Activated naive CD4-positive, alpha-beta T cell treated with anti-CD3 and anti-CD28 coated beads, Interleukin-2, amount 50 U/mL, for 24 hours (primary cell): ENCODE data around the gene ATP7A.
A peak's percentile ranks its signal among the peaks of the same experiment; 100 is the strongest.
"Not testable (repeated sequence)": the region's sequence is repeated elsewhere in the genome, so short reads cannot be mapped to it uniquely, and the experiment has no call there.

Experiments
- H3K27ac Mint-ChIP-seq: one replicate; pipeline ENCODE4 v1.8.0; 2021; ENCODE audit warnings: mild to moderate bottlenecking, mixed read lengths
- H3K27me3 Mint-ChIP-seq: one replicate; pipeline ENCODE4 v1.8.0; 2021; ENCODE audit warnings: mixed read lengths
- H3K36me3 Mint-ChIP-seq: one replicate; pipeline ENCODE4 v1.8.0; 2021; ENCODE audit warnings: mixed read lengths
- H3K4me1 Mint-ChIP-seq: one replicate; pipeline ENCODE4 v1.8.0; 2021; ENCODE audit warnings: mixed read lengths
- H3K4me3 Mint-ChIP-seq: one replicate; pipeline ENCODE4 v1.8.0; 2021; ENCODE audit warnings: mild to moderate bottlenecking, mixed read lengths
- H3K9me3 Mint-ChIP-seq: one replicate; pipeline ENCODE4 v1.8.0; 2021; ENCODE audit warnings: mixed read lengths

The ATP7A gene

GRCh38 chrX:77925764-77926163 lies 15.3 kb downstream of the ATP7A start:
- Mint-ChIP-seq H3K4me3 (no peak overlapping the region), H3K4me1 (peaks cover 21% of the 10 kb centered on the region), H3K36me3 (peaks cover 8% of the 10 kb centered on the region), H3K9me3 (no peaks in the 10 kb centered on the region), H3K27me3 (no peaks in the 10 kb centered on the region), H3K27ac (no peak overlapping the region)

DNA sequence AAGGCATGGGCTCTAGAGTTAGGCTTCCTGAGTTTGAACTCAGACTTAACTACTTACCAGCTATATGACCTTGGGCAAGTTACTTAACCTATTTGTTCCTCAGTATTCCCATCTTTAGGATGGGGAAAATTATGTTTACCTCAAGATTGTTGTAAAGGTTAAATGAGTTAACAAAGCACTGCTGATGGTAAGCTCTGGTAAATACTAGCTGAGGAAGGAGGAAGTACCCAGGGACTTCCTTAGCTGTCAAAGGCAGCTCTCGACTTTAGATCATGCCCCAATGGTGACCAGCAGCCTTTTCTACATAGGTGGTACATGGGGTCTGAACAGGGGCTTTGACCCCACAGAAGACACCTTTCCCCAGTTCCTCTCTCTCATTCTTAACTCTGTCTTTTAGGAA lies 20.1 kb downstream of the ATP7A start:
- peaks cover 3% of the 10 kb centered on the region for H3K36me3 Mint-ChIP-seq
- peaks cover 9% of the 10 kb centered on the region for H3K4me1 Mint-ChIP-seq
- H3K27ac Mint-ChIP-seq = no peak overlapping the region

DNA sequence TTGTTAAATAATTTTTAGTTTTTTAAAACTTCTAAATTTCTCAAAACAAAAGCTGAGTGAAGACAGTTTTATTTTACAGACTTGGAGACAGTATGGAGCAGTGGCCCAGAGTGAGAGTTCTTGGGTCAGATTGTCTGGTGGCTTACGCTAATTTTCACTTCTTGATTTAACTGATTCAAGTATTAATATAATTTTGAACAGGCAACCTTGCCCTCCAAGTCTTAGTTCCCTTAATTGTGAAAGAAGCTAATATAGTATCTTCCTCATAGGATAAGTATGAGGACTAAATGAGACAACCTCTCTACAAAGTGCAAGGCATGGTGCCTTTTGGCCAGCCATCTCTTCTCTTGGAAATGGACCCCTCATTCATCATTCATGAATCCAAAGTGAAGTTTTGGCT lies 25.4 kb downstream of the ATP7A start:
- H3K36me3 Mint-ChIP-seq = no peaks in the 10 kb centered on the region
- no peaks in the 10 kb centered on the region for H3K9me3 Mint-ChIP-seq
- no peak overlapping the region for H3K4me3 Mint-ChIP-seq

More for the DNA sequence above, 20.1 kb downstream of the ATP7A start:
- Mint-ChIP-seq H3K9me3 (no peaks in the 10 kb centered on the region), H3K4me3 (no peak overlapping the region), H3K27me3 (no peaks in the 10 kb centered on the region)

DNA sequence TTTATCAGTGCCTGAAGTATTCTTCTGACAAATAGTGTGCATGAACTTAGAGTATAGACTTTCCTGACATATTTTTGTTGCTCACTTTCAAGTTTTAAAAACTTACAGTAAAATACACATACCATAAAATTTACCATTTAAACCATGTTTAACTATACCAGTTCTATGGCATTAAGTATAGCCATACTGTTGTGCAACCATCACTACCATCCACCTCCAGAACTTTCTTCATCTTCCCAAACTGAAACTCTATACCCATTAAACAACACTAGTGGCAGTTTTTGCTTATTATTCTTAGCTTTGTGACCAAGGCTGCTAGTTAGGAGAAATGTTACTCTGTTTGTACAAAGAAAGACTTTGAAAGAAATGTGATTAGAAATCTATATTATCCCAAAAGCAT lies 25.8 kb downstream of the ATP7A start:
- Mint-ChIP-seq H3K9me3 (no peaks in the 10 kb centered on the region), H3K27me3 (no peaks in the 10 kb centered on the region), H3K27ac (no peak overlapping the region), H3K36me3 (no peaks in the 10 kb centered on the region), H3K4me3 (no peak overlapping the region), H3K4me1 (peaks cover 11% of the 10 kb centered on the region)

More for the DNA sequence above, 25.4 kb downstream of the ATP7A start:
- Mint-ChIP-seq H3K4me1 (peaks cover 11% of the 10 kb centered on the region), H3K27ac (no peak overlapping the region), H3K27me3 (no peaks in the 10 kb centered on the region)

DNA sequence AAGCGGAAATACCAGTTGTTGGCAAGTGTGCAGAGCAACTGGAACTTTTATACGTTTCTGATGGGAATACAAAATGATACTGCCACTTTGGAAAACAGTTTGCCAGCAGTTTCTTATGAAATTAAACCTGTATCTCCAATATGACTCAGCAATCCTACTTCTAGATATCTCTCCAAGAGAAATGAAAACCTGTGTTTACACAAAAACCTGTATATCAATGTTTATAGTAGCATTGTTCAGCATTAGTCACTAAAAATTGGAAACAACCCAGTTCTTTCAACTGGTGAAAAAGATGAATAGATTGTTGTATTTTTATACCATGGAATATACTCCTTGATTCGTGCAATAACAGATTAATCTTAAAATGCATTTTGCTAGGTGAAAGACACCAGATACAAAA lies 26.8 kb downstream of the ATP7A start:
- Mint-ChIP-seq H3K4me3 (no peak overlapping the region), H3K9me3 (no peaks in the 10 kb centered on the region), H3K4me1 (peaks cover 16% of the 10 kb centered on the region), H3K27ac (no peak overlapping the region), H3K36me3 (no peaks in the 10 kb centered on the region), H3K27me3 (no peaks in the 10 kb centered on the region)

DNA sequence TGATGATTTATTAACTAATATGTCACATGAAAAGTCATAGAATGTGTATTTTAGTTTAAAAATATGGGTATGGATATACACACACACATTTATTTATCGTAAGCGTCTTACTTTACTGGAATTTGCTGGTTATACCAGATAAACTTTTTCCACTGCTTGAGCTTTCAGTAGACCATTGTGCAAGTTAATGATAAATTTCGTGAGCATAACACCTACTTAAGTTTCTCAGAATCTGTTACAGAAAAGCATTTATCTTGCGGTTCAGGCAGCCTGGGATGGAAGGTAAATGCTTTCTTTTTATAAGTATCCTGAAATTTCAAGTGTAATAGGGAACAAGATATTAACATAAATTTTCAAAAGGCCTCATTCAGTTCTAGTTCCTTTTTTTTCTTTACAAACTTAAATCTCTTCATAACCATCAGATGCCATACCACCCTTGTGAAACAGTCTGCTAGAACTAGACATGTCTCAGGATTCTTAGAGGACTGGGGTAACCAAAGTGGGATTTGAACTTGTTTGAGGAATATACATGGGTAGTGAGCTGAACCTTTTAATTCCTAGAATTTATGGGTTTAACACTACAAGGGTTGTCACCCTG lies 27.7 kb downstream of the ATP7A start:
- Mint-ChIP-seq H3K27ac (no peak overlapping the region), H3K4me1 (peaks cover 21% of the 10 kb centered on the region), H3K27me3 (no peaks in the 10 kb centered on the region), H3K36me3 (no peaks in the 10 kb centered on the region), H3K9me3 (no peaks in the 10 kb centered on the region), H3K4me3 (no peak overlapping the region)

GRCh38 chrX:77945031-77945430 lies 34.5 kb downstream of the ATP7A start:
- not testable (repeated sequence) for H3K4me3 Mint-ChIP-seq, H3K36me3 Mint-ChIP-seq, H3K9me3 Mint-ChIP-seq, H3K27ac Mint-ChIP-seq, H3K27me3 Mint-ChIP-seq
- H3K4me1 Mint-ChIP-seq = peaks cover 16% of the 10 kb centered on the region

DNA sequence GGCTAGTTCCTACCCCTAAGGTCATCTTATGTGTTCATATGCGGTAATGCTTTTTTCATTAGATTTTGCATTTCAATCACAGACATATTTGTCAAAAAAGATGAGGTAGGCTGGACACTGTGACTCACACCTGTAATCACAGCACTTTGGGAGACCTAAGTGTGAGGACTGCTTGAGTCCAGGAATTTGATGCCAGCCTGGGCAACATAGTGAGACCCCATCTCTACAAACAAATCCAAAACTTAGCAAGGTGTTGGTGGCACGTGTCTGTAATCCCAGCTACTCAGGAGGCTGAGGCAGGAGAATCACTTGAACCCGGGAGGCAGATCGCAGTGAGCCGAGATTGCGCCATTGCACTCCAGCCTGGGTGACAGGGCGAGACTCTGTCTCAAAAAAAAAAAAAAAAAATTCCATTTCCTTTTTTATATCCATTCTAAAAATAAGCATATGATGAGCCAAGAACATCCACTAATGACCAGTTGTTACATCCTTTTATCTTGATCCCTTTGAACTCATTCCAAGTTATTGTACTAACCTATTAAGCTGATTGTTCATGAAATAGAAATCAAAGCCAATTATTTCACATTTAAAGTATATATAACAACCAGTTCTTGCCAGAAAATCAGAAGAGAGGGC lies 35.5 kb downstream of the ATP7A start:
- no peaks in the 10 kb centered on the region for H3K36me3 Mint-ChIP-seq
- H3K27me3 Mint-ChIP-seq = no peaks in the 10 kb centered on the region
- no peak overlapping the region for H3K4me3 Mint-ChIP-seq
- H3K27ac Mint-ChIP-seq = no peak overlapping the region
- H3K4me1 Mint-ChIP-seq = peaks cover 12% of the 10 kb centered on the region
- no peaks in the 10 kb centered on the region for H3K9me3 Mint-ChIP-seq

DNA sequence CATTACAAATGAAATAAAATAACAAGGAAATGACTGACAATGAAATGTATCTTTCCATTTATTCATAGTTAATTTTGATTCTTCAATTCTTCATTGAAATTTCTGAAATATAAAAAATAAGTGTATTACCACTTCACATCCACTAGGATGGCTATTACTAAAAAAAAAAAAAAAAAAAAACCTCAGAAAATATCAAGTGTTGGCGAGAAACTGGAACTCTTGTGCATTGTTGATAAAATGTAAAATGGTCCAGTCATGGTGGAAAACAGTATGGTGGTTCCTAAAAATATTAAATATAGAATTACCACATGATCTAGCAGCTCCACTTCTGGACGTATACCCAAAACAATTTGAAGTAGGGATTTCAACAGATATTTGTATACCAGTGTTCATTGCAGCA lies 36.1 kb downstream of the ATP7A start:
- Mint-ChIP-seq H3K27me3 (no peaks in the 10 kb centered on the region), H3K27ac (no peak overlapping the region), H3K36me3 (no peaks in the 10 kb centered on the region), H3K9me3 (no peaks in the 10 kb centered on the region), H3K4me3 (no peak overlapping the region), H3K4me1 (peaks cover 12% of the 10 kb centered on the region)

DNA sequence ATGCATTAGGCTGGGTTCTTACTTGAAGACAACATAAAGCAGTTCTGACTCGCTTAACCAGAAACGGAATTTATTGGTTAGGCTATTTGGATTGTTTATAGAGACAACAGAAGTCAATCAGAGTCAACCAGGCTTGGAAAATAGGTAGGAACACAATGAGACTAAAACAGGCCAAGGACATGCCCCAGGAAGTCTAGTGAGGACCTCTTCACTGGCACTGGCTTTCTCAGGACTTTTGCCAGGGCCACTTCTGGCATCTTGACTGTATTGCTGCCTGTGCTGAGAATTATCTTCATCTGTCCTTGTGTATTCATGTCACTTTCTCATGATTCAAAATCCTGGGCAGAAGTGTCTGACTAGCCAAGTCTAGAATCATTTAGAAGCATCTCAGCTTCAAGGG lies 39.3 kb downstream of the ATP7A start:
- H3K27me3 Mint-ChIP-seq = no peaks in the 10 kb centered on the region
- H3K4me1 Mint-ChIP-seq = peaks cover 7% of the 10 kb centered on the region
- H3K36me3 Mint-ChIP-seq = no peaks in the 10 kb centered on the region
- no peaks in the 10 kb centered on the region for H3K9me3 Mint-ChIP-seq
- H3K4me3 Mint-ChIP-seq = no peak overlapping the region
- H3K27ac Mint-ChIP-seq = no peak overlapping the region

- H3K4me3 Mint-ChIP-seq = no peak overlapping the region
- no peaks in the 10 kb centered on the region for H3K27me3 Mint-ChIP-seq
- H3K4me1 Mint-ChIP-seq = peaks cover 11% of the 10 kb centered on the region
- no peak overlapping the region for H3K27ac Mint-ChIP-seq
- H3K36me3 Mint-ChIP-seq = peaks cover 2% of the 10 kb centered on the region
- H3K9me3 Mint-ChIP-seq = no peaks in the 10 kb centered on the region
These were observed 41.7 kb downstream of the ATP7A start for GRCh38 chrX:77952173-77952572.

DNA sequence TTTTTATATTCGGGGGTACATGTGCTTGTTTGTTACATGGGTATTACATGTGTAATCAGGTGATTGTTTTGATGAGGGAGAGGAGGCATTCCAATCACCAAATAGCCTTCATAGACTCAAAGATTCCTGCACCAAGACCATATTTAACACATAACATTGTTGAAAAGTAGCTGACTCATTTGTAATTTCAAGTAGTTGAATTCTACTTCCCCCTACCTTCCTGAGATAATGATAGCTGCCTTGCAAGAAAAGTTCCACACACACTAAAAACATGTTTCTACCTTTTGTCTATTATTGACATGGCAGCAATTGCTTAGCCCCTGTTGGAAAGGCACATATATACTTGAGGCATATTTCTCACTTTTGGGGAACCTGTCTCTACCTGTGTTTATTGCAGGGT lies 42.8 kb downstream of the ATP7A start:
- no peaks in the 10 kb centered on the region for H3K27me3 Mint-ChIP-seq
- peaks cover 21% of the 10 kb centered on the region for H3K4me1 Mint-ChIP-seq
- H3K27ac Mint-ChIP-seq = no peak overlapping the region
- no peaks in the 10 kb centered on the region for H3K9me3 Mint-ChIP-seq
- peaks cover 6% of the 10 kb centered on the region for H3K36me3 Mint-ChIP-seq
- H3K4me3 Mint-ChIP-seq = no peak overlapping the region

GRCh38 chrX:77953708-77954107 lies 43.2 kb downstream of the ATP7A start:
- peaks cover 6% of the 10 kb centered on the region for H3K36me3 Mint-ChIP-seq
- H3K4me1 Mint-ChIP-seq = peaks cover 23% of the 10 kb centered on the region
- no peak overlapping the region for H3K4me3 Mint-ChIP-seq
- no peaks in the 10 kb centered on the region for H3K27me3 Mint-ChIP-seq
- H3K9me3 Mint-ChIP-seq = no peaks in the 10 kb centered on the region
- no peak overlapping the region for H3K27ac Mint-ChIP-seq

DNA sequence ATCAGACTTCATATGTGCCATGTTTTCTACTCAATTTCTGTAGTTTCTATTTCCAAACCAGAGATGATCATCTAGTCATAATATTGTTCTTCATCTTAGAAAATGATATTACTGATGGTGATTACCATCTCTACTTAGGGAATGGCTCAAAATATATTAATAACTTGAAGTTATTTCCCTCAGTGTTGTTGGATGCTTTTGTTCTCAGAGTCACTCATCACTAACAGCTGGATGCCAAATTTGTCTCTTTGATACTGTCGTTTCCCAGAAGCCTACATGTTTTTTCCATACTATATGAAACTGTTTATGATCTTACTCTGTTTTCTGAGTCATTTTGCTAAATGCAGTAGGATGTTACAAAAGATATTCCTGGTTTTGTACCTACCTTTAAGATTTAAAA lies 50.1 kb downstream of the ATP7A start:
- H3K4me1 Mint-ChIP-seq = peaks cover 49% of the 10 kb centered on the region
- H3K27me3 Mint-ChIP-seq = no peaks in the 10 kb centered on the region
- H3K36me3 Mint-ChIP-seq = peaks cover 8% of the 10 kb centered on the region
- H3K27ac Mint-ChIP-seq = peak overlapping the region; percentile 96
- H3K4me3 Mint-ChIP-seq = peak overlapping the region; percentile 72
- no peaks in the 10 kb centered on the region for H3K9me3 Mint-ChIP-seq

GRCh38 chrX:77961063-77961462 lies 50.6 kb downstream of the ATP7A start:
- Mint-ChIP-seq H3K9me3 (no peaks in the 10 kb centered on the region), H3K36me3 (peaks cover 9% of the 10 kb centered on the region), H3K27me3 (no peaks in the 10 kb centered on the region), H3K4me3 (peak overlapping the region; percentile 72), H3K27ac (peak overlapping the region; percentile 96), H3K4me1 (peaks cover 49% of the 10 kb centered on the region)

DNA sequence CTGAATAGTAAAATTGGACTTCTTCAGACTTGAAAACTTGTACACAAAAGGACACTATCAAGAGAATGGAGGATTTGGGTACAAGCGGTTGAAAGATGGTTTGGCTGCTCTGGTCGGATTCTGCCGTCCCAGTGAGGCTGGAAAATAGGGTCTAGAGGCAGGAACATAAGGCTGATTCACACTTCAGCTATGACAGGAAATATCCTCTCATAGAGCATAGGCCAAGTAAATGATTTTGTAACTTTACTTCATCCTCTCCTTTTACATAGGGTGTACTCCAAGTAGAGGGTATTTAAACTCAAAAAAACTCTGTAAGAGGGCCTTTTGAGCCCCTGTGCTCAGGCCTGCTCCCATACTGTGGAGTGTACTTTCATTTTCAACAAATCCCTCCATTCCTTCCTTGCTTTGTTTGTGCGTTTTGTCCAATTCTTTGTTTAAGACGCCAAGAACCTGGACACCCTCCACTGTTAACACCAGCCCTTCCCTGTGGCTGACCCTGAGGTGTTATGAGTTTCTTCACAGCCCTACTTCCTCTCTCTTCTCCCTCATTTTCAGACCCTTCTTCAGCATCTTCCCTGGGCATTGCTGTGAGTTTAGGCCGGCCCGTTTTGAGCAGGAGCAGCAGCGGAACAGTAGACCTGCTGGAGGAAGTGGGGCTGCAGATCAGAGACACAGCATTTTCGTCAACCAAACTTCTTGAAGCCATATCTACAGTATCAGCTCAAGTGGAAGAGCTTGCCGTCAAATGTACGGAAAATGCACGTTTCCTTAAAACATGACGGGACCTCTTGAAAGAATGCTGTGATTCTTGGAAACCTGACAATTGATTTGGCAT lies 51.8 kb downstream of the ATP7A start:
- peak overlapping the region; percentile 96 for H3K27ac Mint-ChIP-seq

More for the DNA sequence above, 51.8 kb downstream of the ATP7A start:
- H3K4me3 Mint-ChIP-seq = peak overlapping the region; percentile 79
- peaks cover 9% of the 10 kb centered on the region for H3K36me3 Mint-ChIP-seq
- H3K9me3 Mint-ChIP-seq = no peaks in the 10 kb centered on the region
- no peaks in the 10 kb centered on the region for H3K27me3 Mint-ChIP-seq
- peaks cover 49% of the 10 kb centered on the region for H3K4me1 Mint-ChIP-seq
